ENCODE measurements around the gene ELN.

DNA sequence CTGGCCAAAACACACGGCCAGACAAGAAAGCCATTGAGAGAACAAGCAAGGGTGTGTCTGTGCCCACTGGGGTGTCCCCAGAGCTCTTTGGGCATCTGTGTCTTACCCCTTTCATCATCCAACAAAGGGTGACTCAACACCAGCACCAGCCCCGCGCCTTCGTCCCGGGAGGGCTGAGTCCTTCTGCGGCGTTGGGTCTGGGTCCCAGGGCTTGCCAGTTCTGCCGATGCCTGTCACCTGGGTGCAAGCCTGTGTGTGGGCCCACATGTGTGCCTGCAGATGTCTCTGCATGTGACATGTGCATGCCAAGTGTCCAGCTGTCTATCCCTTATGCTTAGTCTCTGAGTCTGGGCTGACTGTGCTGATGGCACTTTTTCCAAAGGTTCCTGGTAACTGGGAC lies 24.4 kb upstream of the ELN start:
- TF ChIP-seq, protein P1, sequence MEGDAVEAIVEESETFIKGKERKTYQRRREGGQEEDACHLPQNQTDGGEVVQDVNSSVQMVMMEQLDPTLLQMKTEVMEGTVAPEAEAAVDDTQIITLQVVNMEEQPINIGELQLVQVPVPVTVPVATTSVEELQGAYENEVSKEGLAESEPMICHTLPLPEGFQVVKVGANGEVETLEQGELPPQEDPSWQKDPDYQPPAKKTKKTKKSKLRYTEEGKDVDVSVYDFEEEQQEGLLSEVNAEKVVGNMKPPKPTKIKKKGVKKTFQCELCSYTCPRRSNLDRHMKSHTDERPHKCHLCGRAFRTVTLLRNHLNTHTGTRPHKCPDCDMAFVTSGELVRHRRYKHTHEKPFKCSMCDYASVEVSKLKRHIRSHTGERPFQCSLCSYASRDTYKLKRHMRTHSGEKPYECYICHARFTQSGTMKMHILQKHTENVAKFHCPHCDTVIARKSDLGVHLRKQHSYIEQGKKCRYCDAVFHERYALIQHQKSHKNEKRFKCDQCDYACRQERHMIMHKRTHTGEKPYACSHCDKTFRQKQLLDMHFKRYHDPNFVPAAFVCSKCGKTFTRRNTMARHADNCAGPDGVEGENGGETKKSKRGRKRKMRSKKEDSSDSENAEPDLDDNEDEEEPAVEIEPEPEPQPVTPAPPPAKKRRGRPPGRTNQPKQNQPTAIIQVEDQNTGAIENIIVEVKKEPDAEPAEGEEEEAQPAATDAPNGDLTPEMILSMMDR (IDR thresholded peaks at IDR 0.05): no peak
- TF ChIP-seq SIN3A (IDR thresholded peaks at IDR 0.05; ENCODE audit: borderline replicate concordance, insufficient read depth, low read depth, low read length): no peak
